GM12872 (cell line): ENCODE measurements around the gene KLRC4.

ENCODE experiments used
- TF ChIP-seq, protein P1 (sequence below): IDR thresholded peaks from 3 replicates; pipeline ENCODE4 v1.5.1; 2011; ENCODE audit warnings: low read depth, mild to moderate bottlenecking, low read length, moderate library complexity; ENCODE audit not compliant: insufficient read depth

Gene KLRC4

GRCh38 chr12:10362828-10363657 lies 46.5 kb downstream of the KLRC4 start:
- TF ChIP-seq, protein P1, sequence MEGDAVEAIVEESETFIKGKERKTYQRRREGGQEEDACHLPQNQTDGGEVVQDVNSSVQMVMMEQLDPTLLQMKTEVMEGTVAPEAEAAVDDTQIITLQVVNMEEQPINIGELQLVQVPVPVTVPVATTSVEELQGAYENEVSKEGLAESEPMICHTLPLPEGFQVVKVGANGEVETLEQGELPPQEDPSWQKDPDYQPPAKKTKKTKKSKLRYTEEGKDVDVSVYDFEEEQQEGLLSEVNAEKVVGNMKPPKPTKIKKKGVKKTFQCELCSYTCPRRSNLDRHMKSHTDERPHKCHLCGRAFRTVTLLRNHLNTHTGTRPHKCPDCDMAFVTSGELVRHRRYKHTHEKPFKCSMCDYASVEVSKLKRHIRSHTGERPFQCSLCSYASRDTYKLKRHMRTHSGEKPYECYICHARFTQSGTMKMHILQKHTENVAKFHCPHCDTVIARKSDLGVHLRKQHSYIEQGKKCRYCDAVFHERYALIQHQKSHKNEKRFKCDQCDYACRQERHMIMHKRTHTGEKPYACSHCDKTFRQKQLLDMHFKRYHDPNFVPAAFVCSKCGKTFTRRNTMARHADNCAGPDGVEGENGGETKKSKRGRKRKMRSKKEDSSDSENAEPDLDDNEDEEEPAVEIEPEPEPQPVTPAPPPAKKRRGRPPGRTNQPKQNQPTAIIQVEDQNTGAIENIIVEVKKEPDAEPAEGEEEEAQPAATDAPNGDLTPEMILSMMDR = no peak

GRCh38 chr12:10362325-10362724 lies 47.2 kb downstream of the KLRC4 start:
- TF ChIP-seq, protein P1 = no peak

DNA sequence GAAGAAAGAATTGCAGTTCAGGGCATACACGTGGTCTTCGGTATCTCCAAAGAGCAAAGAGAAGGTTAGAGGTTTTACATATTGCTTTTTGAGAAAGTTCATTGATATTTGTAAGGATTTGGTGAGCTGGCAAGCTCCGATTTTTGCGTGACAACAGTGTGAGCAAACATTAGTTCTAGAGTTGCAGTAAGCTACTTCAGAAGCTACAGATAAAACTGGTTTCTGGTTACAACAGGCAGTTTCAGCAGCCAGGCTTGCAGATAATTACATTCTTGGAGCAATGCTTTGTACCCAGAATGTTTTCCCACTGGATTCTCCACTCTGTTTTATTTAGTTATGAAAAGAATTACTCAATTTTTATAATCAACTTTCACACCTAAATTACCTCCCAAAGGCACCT lies 47.9 kb downstream of the KLRC4 start:
- TF ChIP-seq, protein P1 = no peak

- TF ChIP-seq, protein P1 = no peak
Measured at GRCh38 chr12:10361084-10361483, 48.5 kb downstream of the KLRC4 start.

GRCh38 chr12:10358969-10359368 lies 50.6 kb downstream of the KLRC4 start:
- TF ChIP-seq, protein P1 = no peak

DNA sequence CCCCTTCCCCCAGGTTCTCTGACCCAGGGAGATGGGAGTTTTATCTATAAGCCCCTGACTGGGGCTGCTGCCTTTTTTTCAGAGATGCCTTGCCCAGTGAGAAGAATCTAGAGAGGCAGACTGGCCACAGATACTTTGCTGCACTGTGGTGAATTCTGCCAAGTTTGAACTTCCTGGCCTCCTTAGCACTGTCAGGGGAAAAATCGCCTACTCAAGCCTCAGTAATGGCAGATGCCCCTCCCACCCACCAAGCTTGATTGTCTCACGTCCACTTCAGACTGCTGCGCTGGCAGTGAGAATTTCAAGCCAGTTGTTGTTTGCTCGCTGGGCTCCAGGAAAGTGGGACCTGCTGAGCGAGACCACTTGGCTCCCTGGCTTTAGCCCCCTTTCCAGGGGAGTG lies 51.4 kb downstream of the KLRC4 start:
- TF ChIP-seq, protein P1 = no peak
